Mesenchymal stem cell (in vitro differentiated cells and primary cell): ENCODE results near the gene ZNF564.
A peak's percentile ranks its signal among the peaks of the same experiment; 100 is the strongest.
"Not testable (repeated sequence)": the region's sequence is repeated elsewhere in the genome, so short reads cannot be mapped to it uniquely, and the experiment has no call there.

Experiments
- DNase-seq: peaks from one replicate; pipeline ENCODE4 v3.0.0-alpha.2; 2013
- H2AFZ ChIP-seq: one replicate; pipeline ENCODE4 v1.6.1; 2013; ENCODE audit warnings: low read depth, mild to moderate bottlenecking, control low read depth, inconsistent platforms, low read length, moderate library complexity
- H2AK5ac ChIP-seq: 2 replicates; pipeline ENCODE4 v1.6.1; 2013; ENCODE audit warnings: low read length, moderate library complexity, mild to moderate bottlenecking, inconsistent platforms; ENCODE audit not compliant: severe bottlenecking
- H2BK120ac ChIP-seq: one replicate; pipeline ENCODE4 v1.6.1; 2013; ENCODE audit warnings: low read depth, mild to moderate bottlenecking, inconsistent platforms, low read length, moderate library complexity
- H2BK12ac ChIP-seq, 2 experiments: one replicate each; pipeline ENCODE4 v1.6.1; 2013; ENCODE audit warnings: inconsistent platforms in 2 of 2, low read length in 2 of 2, mild to moderate bottlenecking in 2 of 2, moderate library complexity in 2 of 2, control low read depth in 1 of 2
- H2BK15ac ChIP-seq: one replicate; pipeline ENCODE4 v1.6.1; 2013; ENCODE audit warnings: mild to moderate bottlenecking, low read depth, inconsistent platforms; ENCODE audit not compliant: poor library complexity, severe bottlenecking
- H2BK5ac ChIP-seq: 2 replicates; pipeline ENCODE4 v1.6.1; 2013; ENCODE audit warnings: low read depth, mild to moderate bottlenecking, low read length, control low read depth, inconsistent platforms; ENCODE audit not compliant: poor library complexity, severe bottlenecking
- H3K14ac ChIP-seq, 2 experiments: one replicate each; pipeline ENCODE4 v1.6.1; 2013; ENCODE audit warnings: inconsistent platforms in 2 of 2, low read length in 2 of 2, control low read depth in 1 of 2, mild to moderate bottlenecking in 1 of 2, moderate library complexity in 1 of 2
- H3K18ac ChIP-seq, 2 experiments: one replicate each; pipeline ENCODE4 v1.6.1; 2013; ENCODE audit warnings: inconsistent platforms in 2 of 2, low read length in 2 of 2, control low read depth in 1 of 2, low read depth in 1 of 2, mild to moderate bottlenecking in 1 of 2
- H3K23ac ChIP-seq, 2 experiments: one replicate each; pipeline ENCODE4 v1.6.1; 2013; ENCODE audit warnings: inconsistent platforms in 2 of 2, low read length in 2 of 2, mild to moderate bottlenecking in 2 of 2, moderate library complexity in 2 of 2, control low read depth in 1 of 2
- H3K27ac ChIP-seq: 2 replicates; pipeline ENCODE4 v1.5.1; 2013; ENCODE audit warnings: mild to moderate bottlenecking, moderate library complexity, low read length, control low read depth, inconsistent platforms; ENCODE audit not compliant: poor library complexity, severe bottlenecking
- H3K27me3 ChIP-seq, 2 experiments: 2 replicates each; pipeline versions ENCODE4 v1.6.1 to v1.7.0; 2013; ENCODE audit warnings: low read length in 2 of 2, mild to moderate bottlenecking in 2 of 2, moderate library complexity in 2 of 2, control low read depth in 1 of 2, inconsistent platforms in 1 of 2; ENCODE audit not compliant: control insufficient read depth in 1 of 2, insufficient read depth in 1 of 2
- H3K36me3 ChIP-seq, 2 experiments: 2 replicates each; pipeline versions ENCODE4 v1.6.1 to v1.7.0; 2013; ENCODE audit warnings: low read length in 2 of 2, control low read depth in 1 of 2, inconsistent platforms in 1 of 2, low read depth in 1 of 2, mild to moderate bottlenecking in 1 of 2; ENCODE audit not compliant: insufficient read depth in 2 of 2, control insufficient read depth in 1 of 2
- H3K4ac ChIP-seq, 2 experiments: one replicate each; pipeline ENCODE4 v1.6.1; 2013; ENCODE audit warnings: inconsistent platforms in 2 of 2, low read length in 2 of 2, mild to moderate bottlenecking in 2 of 2, moderate library complexity in 2 of 2, control low read depth in 1 of 2, low read depth in 1 of 2
- H3K4me1 ChIP-seq: 2 replicates; pipeline ENCODE4 v1.6.1; 2013; ENCODE audit warnings: low read depth, low read length, control low read depth; ENCODE audit not compliant: control insufficient read depth, insufficient read depth
- H3K4me2 ChIP-seq: 2 replicates; pipeline ENCODE4 v1.6.1; 2013; ENCODE audit warnings: low read length, mild to moderate bottlenecking, inconsistent platforms; ENCODE audit not compliant: poor library complexity, severe bottlenecking
- H3K4me3 ChIP-seq, 2 experiments: 2 replicates each; pipeline versions ENCODE4 v1.5.1 to v1.7.0; 2013; ENCODE audit warnings: low read length in 2 of 2, mild to moderate bottlenecking in 2 of 2, control low read depth in 1 of 2, low read depth in 1 of 2; ENCODE audit not compliant: insufficient read depth in 1 of 2
- H3K79me1 ChIP-seq: replicated peaks from 2 replicates; pipeline ENCODE4 v1.6.1; 2013; ENCODE audit warnings: mild to moderate bottlenecking, control low read depth, low read length, inconsistent platforms; ENCODE audit not compliant: poor library complexity, severe bottlenecking
- H3K9ac ChIP-seq: 2 replicates; pipeline ENCODE4 v1.7.0; 2013; ENCODE audit warnings: mild to moderate bottlenecking, low read length, moderate library complexity
- H3K9me3 ChIP-seq: 2 replicates; pipeline ENCODE4 v1.7.0; 2013; ENCODE audit warnings: mild to moderate bottlenecking, low read length; ENCODE audit not compliant: control insufficient read depth
- H4K8ac ChIP-seq: one replicate; pipeline ENCODE4 v1.6.1; 2013; ENCODE audit warnings: inconsistent platforms, mild to moderate bottlenecking, low read length, moderate library complexity
- H4K91ac ChIP-seq: one replicate; pipeline ENCODE4 v1.6.1; 2013; ENCODE audit warnings: mild to moderate bottlenecking, low read length, inconsistent platforms
- WGBS: methylation state at CpG from one replicate; pipeline ENCODE4 v1.1.7; 2013; ENCODE audit warnings: mixed read lengths; 5-methylcytosine and 5-hydroxymethylcytosine counted together

The ZNF564 gene

GRCh38 chr19:12494260-12494860 is 56.9 kb downstream of the ZNF564 start:
- Histone ChIP-seq H2AFZ (no peak overlapping the region), H3K4me1 (peaks cover 6% of the 10 kb centered on the region), H3K27me3 (no peaks in the 10 kb centered on the region), H3K18ac (no peak overlapping the region), H2BK120ac (no peak overlapping the region), H4K91ac (no peak overlapping the region), H2BK12ac (no peak overlapping the region), H3K36me3 (no peaks in the 10 kb centered on the region), H3K14ac (no peak overlapping the region), H3K9ac (peak overlapping the region; percentile 88), H3K27ac (no peak overlapping the region), H3K9me3 (peaks cover 8% of the 10 kb centered on the region), H4K8ac (no peak overlapping the region), H2BK5ac (no peak overlapping the region), H2AK5ac (no peak overlapping the region), H3K4me2 (no peak overlapping the region), H3K4me3 (peak overlapping the region in 1 of 2 experiments; percentile 79), H2BK15ac (no peak overlapping the region), H3K23ac (no peak overlapping the region), H3K79me1 (no peaks in the 10 kb centered on the region), H3K4ac (no peak overlapping the region)
- 100% methylated on average over 2 of the region's 3 CpGs for WGBS
- no peak for DNase-seq

GRCh38 chr19:12486265-12486783 is 65.0 kb downstream of the ZNF564 start:
- not testable (repeated sequence) for H3K4me2 ChIP-seq, H3K4me1 ChIP-seq

GRCh38 chr19:12485571-12485970 is 65.7 kb downstream of the ZNF564 start:
- Histone ChIP-seq H2BK120ac (no peak overlapping the region), H3K4me3 (no peak overlapping the region), H2BK5ac (no peak overlapping the region), H3K9ac (no peak overlapping the region), H3K4me2 (no peak overlapping the region), H2AFZ (no peak overlapping the region), H4K8ac (no peak overlapping the region), H2BK15ac (no peak overlapping the region), H4K91ac (no peak overlapping the region), H3K9me3 (no peaks in the 10 kb centered on the region), H3K27ac (no peak overlapping the region), H3K18ac (no peak overlapping the region), H2BK12ac (no peak overlapping the region), H2AK5ac (no peak overlapping the region), H3K79me1 (peaks cover 20% of the 10 kb centered on the region), H3K4me1 (peaks cover 4% of the 10 kb centered on the region), H3K27me3 (no peaks in the 10 kb centered on the region), H3K36me3 (no peaks in the 10 kb centered on the region), H3K4ac (no peak overlapping the region), H3K14ac (no peak overlapping the region), H3K23ac (no peak overlapping the region)
- no peak for DNase-seq
- 73% methylated on average over 2 of the region's 3 CpGs for WGBS

More at GRCh38 chr19:12486265-12486783, 65.0 kb downstream of the ZNF564 start:
- not testable (repeated sequence) for H2AFZ ChIP-seq, H3K27ac ChIP-seq, H2AK5ac ChIP-seq, H4K8ac ChIP-seq, H3K36me3 ChIP-seq, H3K9ac ChIP-seq, H3K4ac ChIP-seq, H3K18ac ChIP-seq, H3K4me3 ChIP-seq, H2BK12ac ChIP-seq, H4K91ac ChIP-seq, H3K9me3 ChIP-seq, H3K27me3 ChIP-seq, H3K23ac ChIP-seq, H2BK15ac ChIP-seq, H2BK120ac ChIP-seq, DNase-seq, H2BK5ac ChIP-seq, H3K14ac ChIP-seq
- WGBS, result 85% methylated on average over 1 of the region's 1 CpG
- H3K79me1 ChIP-seq, result peaks cover 14% of the 10 kb centered on the region

GRCh38 chr19:12485052-12485416 is 66.2 kb downstream of the ZNF564 start:
- Histone ChIP-seq H2BK5ac (no peak overlapping the region), H3K9ac (peak overlapping the region; percentile 94), H2AK5ac (no peak overlapping the region), H3K27me3 (no peaks in the 10 kb centered on the region), H3K4me3 (peak overlapping the region; percentile 98 to 99), H2BK120ac (no peak overlapping the region), H3K23ac (no peak overlapping the region), H3K4me2 (peak overlapping the region; percentile 93), H2BK12ac (no peak overlapping the region), H3K79me1 (peaks cover 20% of the 10 kb centered on the region), H4K8ac (peak overlapping the region; percentile 69), H3K36me3 (no peaks in the 10 kb centered on the region), H3K9me3 (no peaks in the 10 kb centered on the region), H3K4ac (peak overlapping the region in 1 of 2 experiments; percentile 35), H3K14ac (no peak overlapping the region), H4K91ac (no peak overlapping the region), H2BK15ac (peak overlapping the region; percentile 80), H3K27ac (peak overlapping the region; percentile 37), H3K4me1 (peaks cover 4% of the 10 kb centered on the region), H2AFZ (peak overlapping the region; percentile 97), H3K18ac (peak overlapping the region; percentile 14 to 83)
- WGBS, result 3% methylated on average over 11 of the region's 11 CpGs
- DNase-seq, result no peak
